HG03521 (cell line): Measurements from ENCODE around the gene SLCO3A1.
"Not testable (repeated sequence)": the region's sequence is repeated elsewhere in the genome, so short reads cannot be mapped to it uniquely, and the experiment has no call there.

ENCODE experiments used
- ATAC-seq: cut with Tn5 transposase; IDR thresholded peaks from one replicate; pipeline ENCODE4 v1.9.1; 2021; ENCODE audit warnings: mild to moderate bottlenecking, moderate library complexity; ENCODE audit not compliant: unreplicated experiment

Gene SLCO3A1

GRCh38 chr15:92028389-92028724 is 174.8 kb downstream of the SLCO3A1 start:
- no peak for ATAC-seq

DNA sequence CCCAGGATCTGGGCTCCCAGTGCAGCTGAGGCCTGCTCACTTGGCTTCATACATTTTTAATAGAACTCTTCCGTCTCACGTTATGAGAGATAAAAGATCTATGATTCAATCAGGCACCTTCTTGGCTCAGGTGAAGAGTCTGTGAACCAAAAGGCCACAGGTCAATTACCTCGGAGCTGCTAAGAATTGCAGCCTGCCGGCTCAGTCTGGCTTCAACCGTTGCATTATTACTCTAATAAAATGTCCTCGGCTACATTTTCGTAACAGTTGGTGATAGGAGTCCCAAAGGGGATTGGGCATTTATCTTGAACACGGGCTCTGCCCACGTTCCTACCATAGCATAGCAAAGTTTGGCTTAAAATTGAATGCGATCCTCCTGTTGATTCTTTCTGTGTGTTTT is 176.3 kb downstream of the SLCO3A1 start:
- no peak for ATAC-seq

- ATAC-seq = no peak
These were observed 179.8 kb downstream of the SLCO3A1 start for GRCh38 chr15:92033314-92033713.

- ATAC-seq = no peak
These were observed 180.2 kb downstream of the SLCO3A1 start for GRCh38 chr15:92033723-92034122.

GRCh38 chr15:92034227-92034626 is 180.7 kb downstream of the SLCO3A1 start:
- no peak for ATAC-seq

- ATAC-seq = no peak
These were observed 182.0 kb downstream of the SLCO3A1 start for GRCh38 chr15:92035551-92035950.

GRCh38 chr15:92035961-92036360 is 182.5 kb downstream of the SLCO3A1 start:
- ATAC-seq = no peak

- no peak for ATAC-seq
These were observed 184.0 kb downstream of the SLCO3A1 start for GRCh38 chr15:92037491-92037890.

GRCh38 chr15:92040350-92040749 is 186.8 kb downstream of the SLCO3A1 start:
- no peak for ATAC-seq

DNA sequence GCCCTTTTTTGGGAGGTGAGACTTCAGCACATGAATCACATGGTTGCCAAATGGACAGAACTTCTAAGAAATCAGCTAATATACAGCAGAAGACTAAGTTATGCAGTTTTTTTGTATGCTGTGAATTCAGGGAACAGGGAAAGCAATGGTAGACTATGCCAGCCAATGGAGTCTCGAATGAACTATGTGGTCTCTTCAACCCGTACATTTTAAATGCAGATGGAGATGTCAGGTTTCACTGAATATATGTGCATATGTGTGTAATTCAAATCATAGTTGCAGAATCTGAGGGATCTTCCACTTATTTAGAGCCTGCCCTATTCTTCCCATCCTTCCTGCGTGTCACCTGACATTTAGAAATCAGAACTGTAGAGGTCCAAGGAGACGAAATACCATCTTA is 187.9 kb downstream of the SLCO3A1 start:
- ATAC-seq = no peak

DNA sequence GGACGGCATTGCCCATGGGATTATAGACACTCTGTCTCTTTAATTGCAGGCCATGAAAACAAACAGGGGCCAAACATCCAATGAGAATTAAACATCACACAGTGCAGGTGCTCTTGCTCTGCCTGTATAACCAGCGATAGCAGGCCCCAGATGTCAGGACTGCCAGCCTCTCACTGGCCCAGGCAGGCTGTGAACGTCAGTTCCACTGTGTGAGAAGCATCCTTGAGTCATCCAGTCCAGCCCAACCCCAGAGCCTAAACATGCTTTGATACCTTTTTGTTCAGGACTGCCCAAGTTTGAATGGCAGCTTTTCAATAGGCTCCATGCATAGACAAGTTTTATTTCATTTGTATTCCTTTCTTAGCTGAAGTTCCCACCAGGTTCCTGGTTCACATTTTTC is 189.8 kb downstream of the SLCO3A1 start:
- ATAC-seq = no peak

- ATAC-seq = no peak
These were observed 190.8 kb downstream of the SLCO3A1 start for GRCh38 chr15:92044203-92044909.

GRCh38 chr15:92047900-92048299 is 194.4 kb downstream of the SLCO3A1 start:
- no peak for ATAC-seq

DNA sequence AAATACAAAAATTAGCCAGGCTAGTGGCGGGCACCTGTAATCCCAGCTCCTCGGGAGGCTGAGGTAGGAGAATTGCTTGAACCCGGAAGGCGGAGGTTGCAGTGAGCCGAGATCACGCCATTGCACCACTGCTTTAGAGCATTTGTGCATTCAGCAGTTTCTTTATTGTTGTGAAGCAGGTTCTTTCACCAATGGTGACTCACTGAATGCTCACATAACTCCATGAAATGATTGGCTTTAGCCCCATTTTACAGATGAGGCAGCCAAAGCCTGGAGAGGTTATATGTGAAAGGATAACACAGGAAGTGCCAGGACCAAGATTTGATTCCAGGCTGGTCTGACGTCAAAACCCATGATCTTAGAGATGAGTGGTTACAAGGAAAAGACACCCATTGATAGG is 195.2 kb downstream of the SLCO3A1 start:
- ATAC-seq = no peak

DNA sequence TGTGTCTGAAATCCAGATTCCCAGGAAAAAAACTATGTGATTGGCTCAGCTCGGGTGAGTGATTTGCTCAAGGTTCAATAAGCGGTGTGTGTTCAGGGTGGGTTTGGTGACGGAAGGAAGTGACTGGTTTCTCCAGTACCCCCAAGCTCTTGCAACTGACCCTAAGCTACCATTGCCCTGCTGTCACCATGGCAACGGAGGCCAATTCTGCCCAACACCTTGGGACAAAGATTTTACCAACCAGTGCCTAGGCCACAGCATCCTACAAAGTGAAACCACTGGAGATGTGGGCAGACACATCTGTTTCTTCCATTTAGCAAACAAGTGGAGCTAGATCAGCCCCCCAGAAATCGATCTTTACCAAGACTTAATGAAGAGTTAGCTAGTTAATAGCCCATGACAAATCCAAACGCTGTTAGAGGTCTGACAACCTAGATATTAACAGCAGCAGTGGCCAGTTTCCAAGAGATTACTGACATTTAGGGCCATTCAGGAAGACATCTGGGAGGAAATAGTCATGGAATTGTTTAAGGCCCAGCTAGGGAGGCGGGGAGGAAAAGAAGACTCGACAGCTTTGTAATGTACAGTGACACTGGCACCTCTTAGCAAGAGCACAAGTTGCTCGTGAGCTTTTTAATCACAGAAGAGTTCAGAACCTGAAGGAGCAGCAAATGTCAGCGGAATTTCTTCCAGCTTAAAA is 195.9 kb downstream of the SLCO3A1 start:
- ATAC-seq = no peak

DNA sequence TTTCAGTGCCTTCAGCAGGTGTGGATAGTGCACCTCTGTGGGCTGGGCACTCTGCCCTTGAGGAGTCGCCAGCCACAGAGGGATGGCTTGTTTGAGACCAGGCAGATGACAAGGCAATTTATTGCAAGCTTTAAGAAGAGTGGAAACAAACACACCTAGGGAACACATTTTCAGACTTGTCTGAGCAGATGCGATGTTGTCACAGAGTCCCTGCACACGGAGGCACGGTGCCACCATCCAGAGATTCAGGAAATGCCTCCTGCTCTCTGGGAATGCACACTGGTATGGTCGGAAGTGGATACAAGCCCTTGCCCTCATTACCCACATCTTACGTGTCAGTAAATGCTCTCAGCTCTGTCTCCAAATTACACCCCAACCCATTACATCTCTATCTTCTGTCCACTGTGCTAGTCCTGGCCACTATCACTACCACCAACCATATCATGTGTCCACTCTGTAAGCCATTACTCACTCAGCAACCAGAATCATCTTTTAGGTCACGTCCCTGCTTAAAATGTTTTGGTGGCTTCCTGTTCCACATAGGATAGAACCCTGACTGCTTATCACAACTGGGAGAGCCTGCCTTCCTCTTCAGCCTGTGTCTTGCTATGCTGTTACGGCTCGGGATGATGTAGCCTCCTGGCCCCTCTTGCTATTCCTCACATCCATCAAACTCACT is 196.9 kb downstream of the SLCO3A1 start:
- no peak for ATAC-seq

DNA sequence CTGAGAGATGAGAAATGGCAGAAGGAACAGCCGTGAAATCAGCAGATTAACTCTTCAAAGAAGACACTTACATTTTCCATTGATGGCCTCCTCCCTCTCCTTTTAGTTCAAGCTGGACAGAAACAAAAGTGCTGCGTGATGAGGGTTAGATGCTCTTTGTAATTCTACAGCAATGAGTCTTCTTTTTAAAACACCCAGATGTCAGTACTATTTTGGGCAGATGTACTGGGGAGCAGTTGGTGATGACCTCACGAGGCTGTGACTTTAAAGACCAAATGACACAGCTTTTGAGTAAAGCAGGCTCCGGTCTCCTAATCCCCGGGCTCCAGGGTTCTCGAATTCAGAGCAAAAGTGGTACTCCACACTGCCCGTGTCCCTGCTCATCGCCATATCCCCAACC is 198.2 kb downstream of the SLCO3A1 start:
- no peak for ATAC-seq

DNA sequence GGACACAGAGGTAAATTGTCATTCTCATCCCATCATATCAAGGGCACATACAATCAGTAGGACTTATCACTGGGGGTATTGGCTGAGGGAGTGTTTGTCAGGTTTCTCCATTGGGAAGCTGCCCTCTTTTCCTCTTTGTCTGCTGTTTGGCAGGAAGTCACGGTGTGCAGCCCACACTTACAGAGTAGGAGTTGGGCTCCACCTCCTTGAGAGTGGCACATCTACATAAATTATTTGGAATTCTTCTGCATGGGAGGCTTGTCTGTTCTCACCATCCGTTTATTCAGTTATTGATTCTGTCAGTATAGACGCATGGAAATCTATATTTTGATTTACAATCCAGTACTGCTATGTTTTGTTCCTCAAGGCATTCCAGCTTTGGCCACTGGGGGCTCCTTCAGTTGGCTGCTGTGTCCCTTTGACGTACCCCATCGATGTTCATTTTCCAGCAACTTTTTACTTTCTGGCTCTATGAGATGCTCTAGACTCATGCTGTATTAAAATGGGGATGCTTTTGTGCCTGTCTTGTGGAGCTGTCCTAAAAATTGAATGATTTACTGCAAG is 200.3 kb downstream of the SLCO3A1 start:
- ATAC-seq = no peak

DNA sequence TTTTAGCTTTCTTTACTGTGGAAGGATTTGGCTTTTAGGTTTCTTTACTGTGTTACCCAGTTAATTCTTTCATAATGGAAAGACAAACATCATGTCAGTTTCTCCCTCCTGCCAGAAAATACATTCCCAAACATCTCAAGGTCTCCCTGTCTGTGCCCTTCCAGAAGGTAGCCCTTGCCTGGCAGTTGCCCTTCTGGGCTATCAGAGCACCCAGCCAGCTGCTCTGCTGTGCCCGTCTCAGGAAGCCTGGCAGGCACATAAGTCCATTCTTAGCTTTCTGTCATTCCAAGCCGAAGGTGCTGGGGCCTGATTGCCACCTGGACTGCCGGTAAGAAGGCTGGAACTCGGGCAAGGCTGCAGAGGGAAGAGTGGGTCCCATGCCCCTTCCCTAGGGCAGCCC is 203.4 kb downstream of the SLCO3A1 start:
- no peak for ATAC-seq

DNA sequence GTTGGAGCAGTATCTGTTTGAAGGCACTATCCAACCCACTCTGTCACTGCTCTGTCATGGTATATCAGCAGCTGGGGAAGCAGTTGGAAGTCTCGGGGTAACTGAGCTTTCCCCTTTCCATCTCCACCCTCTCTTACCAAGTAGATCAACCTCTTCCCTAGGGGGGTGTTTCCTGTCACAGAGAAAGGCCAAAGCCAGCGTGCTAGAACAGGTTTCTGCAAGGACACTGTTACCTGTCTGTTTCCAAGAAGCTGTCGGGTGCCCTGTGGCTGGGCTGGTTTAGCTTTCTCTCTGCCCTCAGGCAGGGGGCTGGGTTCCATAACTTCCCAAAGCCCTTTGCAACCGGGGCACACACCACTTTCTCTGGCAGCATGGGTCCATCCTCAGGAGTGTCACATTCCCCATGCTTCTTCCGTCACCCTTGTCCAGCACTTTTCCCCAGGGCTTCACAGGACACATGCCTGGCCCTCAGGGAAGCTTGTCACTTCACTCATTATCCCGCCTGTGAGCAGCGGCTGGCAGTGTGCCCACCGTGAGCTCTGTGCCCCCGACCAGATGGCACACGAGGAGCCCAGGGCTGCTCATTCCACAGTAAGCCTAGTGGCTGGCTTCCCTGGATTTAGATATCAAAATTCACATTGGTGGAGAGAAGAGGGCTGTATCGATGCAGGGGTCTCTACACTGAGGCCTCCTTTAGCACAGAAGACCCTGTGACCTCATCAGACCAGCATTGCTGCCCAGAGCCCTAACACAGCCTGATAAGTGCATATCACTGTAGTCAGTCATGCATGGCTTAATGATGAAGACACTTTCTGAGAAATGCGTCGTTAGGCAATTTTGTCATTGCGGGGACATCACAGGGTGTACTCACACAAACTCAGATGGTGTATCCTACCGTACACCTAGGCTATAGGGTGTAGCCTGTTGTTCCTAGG is 205.8 kb downstream of the SLCO3A1 start:
- no peak for ATAC-seq

DNA sequence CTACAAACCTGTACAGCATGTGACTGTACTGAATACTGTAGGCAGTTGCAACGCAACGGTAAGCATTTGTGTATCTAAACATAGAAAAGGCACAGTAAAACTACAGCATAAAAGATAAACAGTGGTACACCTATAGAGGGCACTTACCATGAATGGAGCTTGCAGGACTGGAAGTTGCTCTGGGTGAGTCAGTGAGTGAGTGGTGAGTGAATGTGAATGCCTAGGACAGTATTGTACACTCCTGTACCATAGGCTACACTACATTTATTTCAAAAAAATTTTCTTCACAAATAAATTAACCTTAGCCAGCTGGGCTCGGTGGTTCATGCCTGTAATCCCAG is 206.4 kb downstream of the SLCO3A1 start:
- not testable (repeated sequence) for ATAC-seq
